Activated CD8-positive, alpha-beta memory T cell treated with anti-CD3 and anti-CD28 coated beads for 24 hours (primary cell): ENCODE data around the gene ITSN1.
A peak's percentile ranks its signal among the peaks of the same experiment; 100 is the strongest.
"Not testable (repeated sequence)": the region's sequence is repeated elsewhere in the genome, so short reads cannot be mapped to it uniquely, and the experiment has no call there.

Source experiments
- DNase-seq: peaks from one replicate; pipeline ENCODE4 v3.0.0-alpha.2; 2020

Gene ITSN1

GRCh38 chr21:33642027-33642895 is at the start of gene ITSN1:
Gene ITSN1 (plus strand): TSS chr21:33642501. CDS start chr21:33718829, 76,328 bp downstream.
- DNase-seq = peak; percentile 99

- DNase-seq = no peak
Observed at GRCh38 chr21:33598051-33598450, 44.2 kb upstream of the ITSN1 start.

DNA sequence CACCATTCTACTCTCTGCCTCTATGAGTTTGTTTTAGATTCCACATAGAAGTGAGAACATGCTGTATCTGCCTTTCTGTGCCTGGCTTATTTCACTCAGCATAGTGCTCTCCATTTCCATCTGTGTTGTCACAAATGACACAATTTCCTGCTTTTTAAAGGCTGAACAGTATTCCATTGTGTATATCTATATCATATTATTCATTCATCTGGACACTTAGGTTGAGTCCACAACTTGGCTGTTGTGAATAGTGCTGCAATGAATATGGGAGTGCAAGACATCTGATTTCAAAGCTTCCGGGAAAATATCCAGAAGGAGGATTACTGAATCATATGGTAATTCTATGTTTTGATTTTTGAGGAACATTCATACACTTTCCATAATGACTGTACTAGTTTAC is 33.7 kb upstream of the ITSN1 start:
- DNase-seq = no peak

DNA sequence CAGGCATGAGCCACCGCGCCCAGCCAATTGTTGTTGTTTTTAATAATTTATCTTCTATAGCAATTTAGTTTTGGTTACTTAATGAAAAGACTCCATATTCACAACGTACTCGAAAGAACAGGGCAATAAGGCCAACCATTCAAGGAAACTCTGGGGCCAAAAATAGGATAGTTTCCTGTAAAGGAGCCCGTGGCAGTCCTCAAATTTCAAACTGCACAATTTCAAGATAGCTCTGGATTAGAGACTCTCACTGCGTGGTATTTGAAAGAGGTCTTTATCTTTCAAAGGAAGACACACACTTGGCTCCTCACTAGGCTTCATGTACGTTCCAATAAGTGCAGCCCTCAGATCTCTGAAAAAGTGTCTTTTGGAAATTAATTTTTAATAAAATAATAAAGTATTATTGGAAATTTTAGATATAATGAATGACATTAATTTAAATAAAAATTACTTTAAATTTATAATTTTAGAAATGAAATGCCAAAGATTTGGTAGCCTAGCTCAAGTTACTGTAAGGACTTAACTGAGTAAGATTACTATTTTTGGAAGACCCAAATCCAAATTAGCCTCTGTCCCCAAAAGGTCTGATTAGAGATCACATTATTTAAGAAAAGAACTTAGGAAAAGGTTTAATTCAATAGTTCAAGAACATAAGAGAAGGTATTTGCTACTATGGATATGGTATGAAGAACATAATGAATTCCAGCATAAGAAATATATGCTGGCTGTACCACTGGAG is 31.1 kb upstream of the ITSN1 start:
- DNase-seq = no peak

GRCh38 chr21:33617565-33617964 is 24.7 kb upstream of the ITSN1 start:
- not testable (repeated sequence) for DNase-seq

GRCh38 chr21:33618407-33618806 is 23.9 kb upstream of the ITSN1 start:
- no peak for DNase-seq

DNA sequence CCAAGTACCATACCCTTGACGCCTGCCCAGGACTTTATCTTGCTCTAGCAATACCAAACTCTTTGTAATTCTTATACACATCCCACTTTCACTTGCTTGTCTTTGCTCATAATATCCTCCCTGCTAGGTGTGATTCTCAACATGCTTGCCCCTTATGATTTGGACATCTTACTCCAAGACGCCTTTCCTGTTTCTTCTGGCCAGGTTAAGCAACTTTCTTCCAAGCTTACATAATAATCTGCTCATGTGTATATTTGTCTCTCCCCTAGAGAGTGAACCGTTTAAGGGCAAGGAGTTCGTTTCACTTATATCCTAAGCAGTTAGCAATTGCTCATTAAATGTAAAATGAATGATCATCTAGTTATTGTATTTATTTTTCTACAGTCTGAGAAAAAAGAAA is 22.6 kb upstream of the ITSN1 start:
- no peak for DNase-seq

- no peak for DNase-seq
Observed at GRCh38 chr21:33622253-33622652, 20.0 kb upstream of the ITSN1 start.

GRCh38 chr21:33626151-33626550 is 16.1 kb upstream of the ITSN1 start:
- DNase-seq = not testable (repeated sequence)

GRCh38 chr21:33634254-33634653 is 8.0 kb upstream of the ITSN1 start:
- DNase-seq = no peak

DNA sequence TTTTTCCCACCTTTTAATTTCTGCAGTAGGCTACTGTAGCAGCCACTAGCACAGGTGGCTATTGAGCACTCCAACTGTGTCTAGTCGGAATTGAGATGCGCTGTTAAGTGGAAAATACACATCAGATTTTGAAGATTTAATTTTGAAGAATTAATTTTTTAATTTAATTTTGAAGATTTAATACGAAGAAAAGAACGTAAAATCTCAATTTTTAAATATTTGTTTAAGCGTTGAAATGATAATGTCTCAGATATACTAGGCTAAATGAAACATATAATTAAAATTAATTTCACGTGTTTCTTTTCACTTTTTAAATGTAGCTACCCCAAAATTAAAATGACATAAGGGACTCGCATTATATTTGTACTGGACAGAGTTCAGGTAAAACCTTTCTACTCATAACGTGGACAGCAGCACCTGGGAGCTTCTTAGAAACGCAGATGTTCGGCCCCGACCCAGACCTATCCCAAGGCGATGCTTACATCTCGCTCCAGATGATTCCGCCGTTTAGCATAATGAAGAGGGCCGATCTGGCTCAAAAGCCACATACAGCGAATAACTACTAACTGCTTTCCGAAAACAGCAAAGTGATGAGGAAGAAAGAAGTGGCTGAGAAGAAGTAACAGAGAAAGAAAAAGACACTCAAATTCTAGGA is 1.5 kb upstream of the ITSN1 start:
- DNase-seq = no peak

GRCh38 chr21:33641352-33642026 is 812 bp upstream of the ITSN1 start, which contains the start of gene CRYZL1:
Gene CRYZL1 (minus strand): TSS chr21:33641741. CDS start chr21:33631551, 10,190 bp downstream.
- peak; percentile 100 for DNase-seq

DNA sequence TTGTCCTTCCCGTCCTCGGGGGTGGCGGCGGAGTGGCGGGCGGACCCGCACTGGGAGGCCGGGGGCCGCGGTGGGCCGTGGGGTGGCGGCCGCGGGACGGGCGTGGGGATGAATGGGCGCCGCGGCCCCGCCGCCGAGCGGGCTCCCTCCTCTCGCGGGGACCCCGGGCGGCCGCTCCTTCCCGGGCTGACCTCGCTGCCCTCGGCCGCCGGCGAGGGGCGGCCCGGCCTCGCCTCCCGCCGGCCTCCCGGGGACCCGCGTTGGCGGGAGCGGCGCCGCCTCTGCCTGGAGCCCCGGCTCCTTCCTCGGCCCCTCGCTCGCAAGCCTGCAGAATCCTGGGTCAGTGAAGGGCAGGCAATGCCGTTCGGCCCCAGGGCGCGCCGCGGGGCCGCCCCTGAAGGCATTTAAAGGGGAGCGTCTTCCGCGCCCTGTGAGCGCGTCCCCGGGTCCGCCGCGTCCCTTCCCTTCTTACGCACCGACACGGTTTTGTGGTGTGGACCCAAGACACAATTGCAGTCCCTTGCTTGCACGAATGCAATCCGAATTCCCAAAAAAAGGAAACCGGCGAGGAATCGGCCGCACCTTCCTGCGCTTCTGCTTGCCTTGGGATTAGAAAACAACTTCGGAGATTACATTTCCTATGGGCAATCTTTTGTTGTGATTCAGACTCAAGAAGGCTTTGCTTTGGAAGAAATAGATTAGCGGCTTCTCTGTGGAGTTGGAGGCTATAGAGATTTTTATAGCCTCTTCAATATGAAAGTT is 776 bp downstream of the ITSN1 start:
- peak; percentile 69 for DNase-seq

DNA sequence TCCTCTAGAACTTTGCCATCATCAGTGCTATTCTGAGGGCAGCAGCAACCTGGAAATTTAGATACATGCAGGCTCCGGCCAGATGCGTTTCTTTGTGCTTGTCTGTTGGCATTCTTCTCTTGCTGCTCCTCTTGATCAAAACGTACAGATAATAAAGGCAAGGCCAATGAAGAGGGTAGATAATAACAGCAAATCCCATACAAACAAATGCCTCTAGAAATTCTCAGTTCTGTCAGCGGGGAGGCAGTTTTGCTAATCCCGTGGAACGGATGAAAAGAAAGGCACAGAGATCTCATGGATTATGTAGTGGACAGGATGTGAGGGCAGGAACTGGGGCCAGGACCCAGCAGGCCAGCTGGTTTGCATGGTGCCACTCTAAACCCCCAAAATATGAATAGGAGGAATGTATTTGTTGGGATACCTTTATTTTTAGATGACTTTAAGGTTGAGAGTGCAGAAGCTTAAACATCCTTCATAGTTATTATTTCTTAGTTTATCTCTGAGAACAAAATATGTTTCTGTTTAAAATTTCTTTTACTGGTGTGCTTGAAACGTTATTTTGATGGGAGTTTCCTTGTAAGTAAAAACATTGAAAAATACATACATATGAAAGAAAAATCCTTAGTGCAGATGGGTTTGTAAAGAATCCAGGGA is 1.5 kb downstream of the ITSN1 start:
- no peak for DNase-seq

DNA sequence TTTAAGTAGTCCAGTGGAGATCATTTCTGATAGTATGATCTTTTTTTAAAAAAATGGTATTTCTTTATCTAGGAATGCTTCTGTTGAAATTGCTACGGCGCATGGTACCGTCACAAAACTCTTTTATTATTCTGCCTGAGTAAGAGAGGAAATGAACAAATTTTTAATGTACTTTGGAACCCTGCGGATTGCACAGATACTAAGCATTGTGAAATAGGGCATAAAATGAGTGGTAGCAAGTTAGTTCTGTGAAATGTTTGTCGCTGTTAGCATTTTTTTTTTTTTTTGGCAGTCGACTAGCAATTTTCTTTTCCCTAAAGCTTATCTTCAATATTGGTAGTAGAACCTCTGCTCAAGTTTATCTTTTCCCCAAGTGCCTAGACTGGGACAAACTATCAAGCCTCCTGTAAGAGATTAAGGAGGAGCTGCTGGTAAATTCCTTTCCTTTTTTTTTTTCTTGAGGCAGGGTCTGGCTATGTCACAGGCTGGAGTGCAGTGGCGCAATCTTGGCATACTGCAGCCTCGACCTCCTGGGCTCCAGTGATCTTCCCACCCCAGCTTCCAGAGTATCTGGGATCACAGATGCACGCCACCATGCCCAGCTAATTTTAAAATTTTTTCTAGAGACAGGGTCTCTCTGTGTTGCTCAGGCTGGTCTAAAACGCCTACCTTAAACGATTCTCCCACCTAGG is 2.2 kb downstream of the ITSN1 start:
- no peak for DNase-seq

DNA sequence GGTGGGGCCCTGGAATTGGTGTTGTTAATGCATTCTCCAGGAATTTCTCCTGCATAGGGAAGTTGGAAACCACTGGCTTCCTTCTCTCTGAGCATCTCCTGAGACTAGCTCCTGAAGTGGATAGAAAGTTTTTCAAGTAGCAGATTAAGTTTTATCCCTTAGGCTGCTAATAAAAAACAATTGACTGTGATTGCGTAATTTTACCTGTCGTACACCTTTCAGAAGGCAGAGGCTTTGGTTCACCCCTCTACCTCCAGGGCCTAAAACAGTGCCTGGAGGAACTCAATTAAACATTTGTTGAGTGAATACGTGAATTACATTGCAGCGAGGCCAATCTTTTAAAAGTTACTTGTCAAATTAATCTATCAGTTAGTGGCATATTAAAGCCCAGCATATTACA is 3.4 kb downstream of the ITSN1 start:
- DNase-seq = no peak

DNA sequence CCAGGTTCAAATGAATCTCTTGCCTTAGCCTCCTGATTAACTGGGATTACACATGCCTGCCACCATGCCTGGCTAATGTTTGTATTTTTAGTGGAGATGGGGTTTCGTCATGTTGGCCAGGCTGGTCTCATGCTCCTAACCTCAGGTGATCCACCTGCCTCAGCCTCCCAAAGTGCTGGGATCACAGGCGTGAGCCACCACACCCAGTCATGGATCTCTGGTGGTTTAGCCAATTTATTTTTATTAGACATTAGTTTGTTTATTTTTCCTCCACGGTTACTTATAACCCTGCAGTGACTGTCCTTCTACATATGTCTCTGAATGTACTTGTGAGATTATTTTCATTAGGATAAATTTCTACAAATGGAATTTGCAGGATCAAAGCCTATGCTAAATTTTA is 5.3 kb downstream of the ITSN1 start:
- no peak for DNase-seq

GRCh38 chr21:33648555-33648954 is 6.3 kb downstream of the ITSN1 start:
- no peak for DNase-seq

- no peak for DNase-seq
Observed at GRCh38 chr21:33650230-33650629, 7.9 kb downstream of the ITSN1 start.

GRCh38 chr21:33650929-33651509 is 8.7 kb downstream of the ITSN1 start:
- DNase-seq = no peak
